Neural crest cell (in vitro differentiated cells): ENCODE results near the gene LRRN4CL. TPM values are rescaled to one million over a fixed set of nuclear protein-coding genes. Genes with fewer than 3 reads are reported as not detected.
A peak's percentile ranks its signal among the peaks of the same experiment; 100 is the strongest.

Source experiments
- DNase-seq: peaks from one replicate; pipeline ENCODE4 v3.0.0; 2021; ENCODE audit warnings: low read depth, mixed read lengths, low spot score
- H3K27ac Mint-ChIP-seq: one replicate; pipeline ENCODE4 v1.8.0; 2021; ENCODE audit warnings: mild to moderate bottlenecking, mixed read lengths; ENCODE audit not compliant: unreplicated experiment
- H3K27me3 Mint-ChIP-seq: 2 replicates; pipeline ENCODE4 v1.8.0; 2021; ENCODE audit warnings: low read depth, mild to moderate bottlenecking, mixed read lengths
- H3K36me3 Mint-ChIP-seq: 2 replicates; pipeline ENCODE4 v1.8.0; 2021; ENCODE audit warnings: low read depth, mild to moderate bottlenecking, mixed read lengths
- H3K4me1 Mint-ChIP-seq: 2 replicates; pipeline ENCODE4 v1.8.0; 2021; ENCODE audit warnings: mixed read lengths
- H3K4me3 Mint-ChIP-seq: one replicate; pipeline ENCODE4 v1.8.0; 2021; ENCODE audit warnings: mild to moderate bottlenecking, mixed read lengths
- H3K9me3 Mint-ChIP-seq: 2 replicates; pipeline ENCODE4 v1.8.0; 2021; ENCODE audit warnings: mixed read lengths
- CTCF ChIP-seq: fragments of 200-600 bp; sonication (generic); conservative IDR thresholded peaks from 2 replicates; pipeline ENCODE4 v1.5.0; 2021; ENCODE audit warnings: antibody characterized with exemption, mild to moderate bottlenecking
- total RNA-seq: library from RNA; stranded (reverse); gene quantifications from 2 replicates; pipeline ENCODE4 v1.2.1, GENCODE V29; 2021

LRRN4CL gene
- total RNA-seq, 1 donor from 2014 or later: 1.8 TPM

GRCh38 chr11:62715150-62716130 lies 26.1 kb upstream of the LRRN4CL start:
- Mint-ChIP-seq H3K36me3 (peaks cover 42% of the 10 kb centered on the region), H3K4me1 (peaks cover 3% of the 10 kb centered on the region), H3K27ac (no peak overlapping the region), H3K27me3 (no peaks in the 10 kb centered on the region), H3K9me3 (no peaks in the 10 kb centered on the region), H3K4me3 (no peak overlapping the region)
- TF ChIP-seq CTCF: no peak
- no peak for DNase-seq

- no peak for DNase-seq
- Mint-ChIP-seq H3K4me3 (no peak overlapping the region), H3K27me3 (peaks cover 4% of the 10 kb centered on the region), H3K9me3 (no peaks in the 10 kb centered on the region), H3K36me3 (peaks cover 30% of the 10 kb centered on the region), H3K4me1 (peaks cover 21% of the 10 kb centered on the region), H3K27ac (no peak overlapping the region)
- no peak for TF ChIP-seq CTCF
These were observed 24.0 kb upstream of the LRRN4CL start for GRCh38 chr11:62713343-62713742.

GRCh38 chr11:62712861-62713260 lies 23.5 kb upstream of the LRRN4CL start:
- no peaks in the 10 kb centered on the region for H3K9me3 Mint-ChIP-seq
- H3K4me1 Mint-ChIP-seq: peaks cover 24% of the 10 kb centered on the region
- DNase-seq: no peak
- no peak overlapping the region for H3K27ac Mint-ChIP-seq
- H3K27me3 Mint-ChIP-seq: peaks cover 4% of the 10 kb centered on the region
- no peak for TF ChIP-seq CTCF
- no peak overlapping the region for H3K4me3 Mint-ChIP-seq
- peaks cover 26% of the 10 kb centered on the region for H3K36me3 Mint-ChIP-seq

- peaks cover 29% of the 10 kb centered on the region for H3K4me1 Mint-ChIP-seq
- H3K27ac Mint-ChIP-seq: no peak overlapping the region
- no peak for TF ChIP-seq CTCF
- H3K36me3 Mint-ChIP-seq: peaks cover 25% of the 10 kb centered on the region
- DNase-seq: no peak
- peak overlapping the region; percentile 63 for H3K4me3 Mint-ChIP-seq
- no peaks in the 10 kb centered on the region for H3K9me3 Mint-ChIP-seq
- H3K27me3 Mint-ChIP-seq: peaks cover 5% of the 10 kb centered on the region
These were observed 23.0 kb upstream of the LRRN4CL start for GRCh38 chr11:62712276-62712812.

- Mint-ChIP-seq H3K27me3 (peaks cover 10% of the 10 kb centered on the region), H3K27ac (peak overlapping the region; percentile 99), H3K36me3 (peaks cover 13% of the 10 kb centered on the region), H3K4me1 (peaks cover 50% of the 10 kb centered on the region), H3K4me3 (peak overlapping the region; percentile 92), H3K9me3 (no peaks in the 10 kb centered on the region)
- DNase-seq: peak; percentile 26
- TF ChIP-seq CTCF: no peak
These were observed 20.6 kb upstream of the LRRN4CL start for GRCh38 chr11:62710001-62710345.
